Activated CD4-positive, alpha-beta T cell treated with anti-CD3 and anti-CD28 coated beads, Interleukin-2, Interleukin-6, amounts not matched to agents 100 ng/mL and 50 ng/mL, durations not matched to agents 16 hours and 8 hours (primary cell): ENCODE measurements around the gene TPRG1.
"Not testable (repeated sequence)": the region's sequence is repeated elsewhere in the genome, so short reads cannot be mapped to it uniquely, and the experiment has no call there.

Source experiments
- DNase-seq: peaks from one replicate; pipeline ENCODE4 v3.0.0-alpha.2; 2020

The TPRG1 gene

DNA sequence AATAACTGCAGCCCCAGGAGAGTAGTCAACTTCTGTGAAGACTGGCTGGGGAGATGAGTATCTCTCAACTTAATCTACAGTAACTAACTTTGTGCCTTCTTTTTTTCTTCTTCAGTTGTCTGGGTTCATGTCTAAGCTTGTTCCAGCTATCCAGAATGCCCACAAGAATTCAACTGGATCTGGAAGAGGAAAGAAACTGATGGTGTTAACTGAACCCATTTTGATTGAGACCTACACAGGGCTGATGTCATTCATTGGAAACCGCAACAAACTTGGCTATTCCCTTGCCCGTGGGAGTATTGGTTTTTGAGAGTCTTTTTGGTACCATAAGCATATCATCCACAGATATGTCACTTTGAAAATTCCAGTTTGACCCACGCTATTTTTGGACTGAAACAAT lies 148.7 kb downstream of the TPRG1 start:
- no peak for DNase-seq

DNA sequence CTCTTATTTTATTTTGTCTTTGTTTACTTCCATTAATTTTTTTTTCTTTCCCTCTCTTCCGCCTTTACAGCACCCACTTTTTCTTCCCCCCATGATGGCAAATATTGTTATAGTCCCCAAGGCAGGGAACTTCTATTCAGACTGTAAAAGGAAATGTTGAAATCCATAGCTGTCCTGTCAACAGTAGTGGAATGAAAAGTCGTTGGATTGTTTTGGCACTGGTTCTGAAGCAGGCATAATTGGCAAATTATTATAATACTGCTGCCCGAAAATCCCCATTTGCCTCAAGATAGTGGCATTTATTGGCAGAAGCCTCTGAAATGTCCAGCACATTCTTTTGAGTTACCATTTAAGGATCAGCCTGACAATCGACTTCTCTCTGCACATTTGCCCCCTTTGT lies 150.6 kb downstream of the TPRG1 start:
- DNase-seq, result no peak

DNA sequence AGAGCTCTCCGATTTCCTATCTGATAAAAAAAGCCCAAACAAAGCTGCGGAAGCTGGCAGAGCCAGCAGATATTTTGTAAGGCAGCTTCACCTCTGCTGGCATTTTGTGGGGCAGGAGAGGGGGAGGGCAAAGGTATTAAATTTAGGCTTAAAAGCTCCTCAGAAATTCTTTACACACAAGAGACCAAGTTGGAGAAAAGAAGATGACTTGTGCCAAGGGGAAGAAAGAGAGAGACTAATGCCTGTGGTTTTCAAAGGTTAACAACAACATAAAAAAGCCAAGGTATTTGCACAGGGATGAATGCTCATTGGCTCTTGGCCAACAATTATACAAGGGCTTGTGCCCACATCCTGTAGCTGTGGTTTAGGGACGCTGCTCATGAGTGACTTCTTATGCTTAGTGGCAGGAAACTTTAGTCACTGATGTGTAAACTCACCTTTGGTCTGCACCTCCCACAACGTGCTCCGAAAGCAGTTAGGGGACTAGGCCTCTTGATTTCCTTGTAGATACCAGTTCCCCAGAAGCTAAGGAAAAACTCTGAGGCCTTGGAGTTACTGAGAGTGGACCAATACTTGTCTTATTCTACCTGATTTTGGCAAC lies 152.9 kb downstream of the TPRG1 start:
- DNase-seq, result peak; percentile 96

DNA sequence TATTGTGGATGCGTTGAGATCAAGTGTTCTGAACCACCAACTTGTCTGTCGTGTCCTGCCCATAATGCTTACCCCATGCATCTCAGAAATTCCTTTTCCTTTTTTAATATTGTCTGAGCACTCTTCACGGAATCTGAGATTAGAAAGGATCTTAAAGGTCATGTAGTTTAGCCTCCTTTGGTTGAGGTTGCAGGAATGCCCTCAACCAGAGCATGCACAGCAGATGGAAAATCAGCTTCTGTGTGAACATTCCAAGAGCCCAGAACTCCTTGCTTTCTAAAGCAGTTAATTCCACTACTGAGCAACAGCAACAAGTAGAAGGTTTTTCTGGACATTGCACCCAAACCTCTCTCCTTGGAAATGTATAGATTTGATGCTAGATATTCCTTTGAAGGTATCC lies 153.7 kb downstream of the TPRG1 start:
- DNase-seq, result no peak

DNA sequence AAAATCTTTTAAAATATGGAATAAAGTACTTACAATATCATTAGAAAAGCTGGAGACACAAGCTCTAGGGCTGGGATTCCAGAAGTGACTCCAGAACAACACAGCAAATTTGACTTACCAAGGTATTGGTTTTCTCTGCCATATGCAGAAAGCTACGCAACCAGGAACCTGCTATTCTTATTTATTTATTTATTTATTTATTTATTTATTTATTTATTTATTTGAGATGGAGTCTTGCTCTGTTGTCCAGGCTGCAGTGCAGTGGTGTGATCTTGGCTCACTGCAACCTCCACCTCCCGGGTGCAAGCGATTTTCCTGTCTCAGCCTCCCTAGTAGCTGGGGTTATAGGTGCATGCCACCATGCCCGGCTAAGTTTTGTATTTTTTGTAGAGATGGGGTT lies 157.9 kb downstream of the TPRG1 start:
- not testable (repeated sequence) for DNase-seq

DNA sequence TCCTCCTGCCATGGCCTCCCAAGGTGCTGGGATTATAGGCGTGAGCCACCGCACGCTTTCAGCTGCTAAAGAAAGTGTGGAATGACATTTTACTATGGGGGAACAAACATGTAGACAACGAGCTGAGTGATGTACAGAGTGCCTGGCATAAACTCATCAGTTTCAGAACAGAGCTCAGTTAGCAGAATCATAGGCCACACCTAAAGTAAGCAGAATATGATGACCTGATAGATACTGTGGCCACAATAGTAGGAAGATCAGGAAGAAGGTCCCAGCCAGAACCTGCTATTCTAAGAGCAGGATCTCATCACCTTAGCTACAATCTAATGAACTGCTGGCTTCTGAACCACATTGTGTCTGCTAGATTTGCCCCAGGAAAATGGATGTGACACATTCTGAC lies 158.3 kb downstream of the TPRG1 start:
- no peak for DNase-seq

DNA sequence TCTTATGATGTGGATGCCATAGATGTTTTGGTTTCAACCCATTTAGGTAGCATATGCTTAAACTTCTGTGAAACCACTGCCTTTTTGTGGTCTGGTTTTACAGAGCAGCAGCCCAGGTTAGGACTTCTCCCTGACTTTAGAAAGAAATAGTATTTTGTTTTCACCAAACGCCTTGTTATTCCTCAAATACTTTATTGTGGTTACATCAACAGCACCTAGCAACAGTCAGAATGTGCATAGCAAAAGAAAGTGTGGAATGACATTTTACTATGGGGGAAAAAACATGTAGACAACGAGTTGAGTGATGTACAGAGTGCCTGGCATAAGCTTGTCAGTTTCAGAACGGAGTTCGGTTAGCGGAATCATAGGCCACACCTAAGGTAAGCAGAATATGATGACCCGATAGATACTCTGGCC lies 159.2 kb downstream of the TPRG1 start:
- peak; percentile 56 for DNase-seq

DNA sequence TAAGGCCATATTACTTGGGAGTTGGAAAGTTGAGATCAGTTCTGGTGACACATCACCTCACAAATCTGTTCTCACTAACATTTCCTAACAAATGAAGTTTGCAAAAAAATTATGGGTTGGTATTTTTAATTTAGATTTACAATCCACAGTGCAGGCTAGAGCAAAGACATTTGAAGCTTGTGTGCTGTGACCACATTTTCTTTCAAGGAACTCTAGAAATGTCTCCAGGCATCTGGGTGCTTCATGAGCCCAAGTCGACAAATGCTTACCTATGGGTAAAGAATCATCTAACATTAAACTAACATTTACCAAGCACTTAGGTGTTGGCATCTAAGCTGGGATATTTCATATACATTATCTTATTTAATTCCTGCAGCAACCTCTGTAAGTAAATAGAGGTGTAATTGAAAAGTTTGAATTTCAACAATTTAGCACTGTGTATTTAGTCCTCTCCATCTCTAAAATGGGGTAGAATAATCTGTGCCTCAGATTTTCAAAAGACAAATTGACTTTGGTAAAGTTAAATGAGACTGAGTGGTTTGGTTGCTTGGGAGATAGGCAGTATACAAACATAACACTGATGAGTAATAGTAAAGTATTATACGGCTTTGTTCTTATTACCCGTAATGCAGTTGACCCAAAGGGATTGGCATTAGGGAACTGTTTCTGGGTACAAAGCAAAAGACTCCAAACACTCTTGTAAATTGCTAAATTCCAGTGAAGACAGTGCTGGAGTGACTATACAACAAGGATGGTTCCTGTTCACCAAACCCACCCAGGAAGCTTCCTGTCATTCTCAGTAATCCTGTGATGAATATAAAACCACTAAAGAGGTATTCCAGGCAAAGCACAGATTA lies 162.5 kb downstream of the TPRG1 start:
- peak; percentile 34 for DNase-seq

DNA sequence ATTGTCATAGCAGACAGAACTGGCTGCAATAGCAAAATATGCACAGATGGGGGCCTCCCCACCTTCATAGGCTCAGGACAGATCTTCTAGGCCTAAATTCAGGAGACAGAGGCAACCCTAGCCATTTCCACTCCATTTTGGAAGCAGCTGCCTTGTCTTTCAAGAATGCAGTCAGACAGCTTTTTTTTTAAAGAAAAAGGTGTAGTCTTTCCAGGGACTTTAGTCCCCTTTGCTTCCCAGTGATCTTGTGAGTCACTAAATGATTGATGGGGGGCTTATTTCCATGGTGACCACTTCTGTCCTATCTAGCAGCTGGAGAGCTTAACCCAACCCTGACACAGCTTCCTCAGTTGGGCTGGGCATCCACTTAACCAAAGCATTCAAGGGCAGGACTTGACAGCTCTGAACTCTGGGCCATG lies 165.9 kb downstream of the TPRG1 start:
- DNase-seq, result no peak

DNA sequence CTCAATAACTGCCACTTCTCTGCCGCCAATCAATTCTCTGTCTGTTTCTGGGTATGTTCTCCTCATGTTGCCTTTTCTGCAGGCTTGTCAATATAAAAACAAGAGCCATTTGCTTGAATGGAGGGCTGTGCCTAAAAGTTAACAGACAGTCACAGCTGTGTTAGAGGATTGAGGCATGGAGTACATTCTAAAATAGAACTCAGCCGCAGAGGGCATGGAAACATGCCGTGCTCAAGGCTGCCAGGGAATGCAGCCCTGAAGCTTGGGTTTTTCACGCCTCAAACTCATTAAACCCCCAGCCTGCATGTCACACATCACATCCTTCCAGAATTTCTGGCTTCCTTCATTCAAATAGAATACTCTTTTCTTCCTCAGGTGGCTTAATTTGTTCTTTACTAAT lies 166.6 kb downstream of the TPRG1 start:
- no peak for DNase-seq

DNA sequence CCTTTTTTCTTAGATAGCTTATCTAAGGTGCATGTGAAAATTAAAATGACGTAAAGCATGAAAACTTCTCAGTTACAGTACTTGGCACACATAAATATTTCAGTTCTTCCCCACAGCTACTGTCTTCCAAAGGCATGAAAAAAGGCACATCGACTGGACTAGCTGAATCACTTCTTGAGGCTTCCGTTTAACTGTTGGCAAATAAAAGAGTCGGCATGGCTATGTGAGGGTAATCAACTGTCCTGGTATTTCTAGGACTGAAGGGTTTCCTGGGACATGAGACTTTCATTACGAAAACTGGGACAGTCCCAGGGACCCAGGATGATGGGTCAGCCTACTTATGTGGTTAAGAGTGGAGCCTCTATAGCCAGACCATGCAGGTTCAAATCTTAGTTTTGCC lies 168.2 kb downstream of the TPRG1 start:
- DNase-seq, result no peak

DNA sequence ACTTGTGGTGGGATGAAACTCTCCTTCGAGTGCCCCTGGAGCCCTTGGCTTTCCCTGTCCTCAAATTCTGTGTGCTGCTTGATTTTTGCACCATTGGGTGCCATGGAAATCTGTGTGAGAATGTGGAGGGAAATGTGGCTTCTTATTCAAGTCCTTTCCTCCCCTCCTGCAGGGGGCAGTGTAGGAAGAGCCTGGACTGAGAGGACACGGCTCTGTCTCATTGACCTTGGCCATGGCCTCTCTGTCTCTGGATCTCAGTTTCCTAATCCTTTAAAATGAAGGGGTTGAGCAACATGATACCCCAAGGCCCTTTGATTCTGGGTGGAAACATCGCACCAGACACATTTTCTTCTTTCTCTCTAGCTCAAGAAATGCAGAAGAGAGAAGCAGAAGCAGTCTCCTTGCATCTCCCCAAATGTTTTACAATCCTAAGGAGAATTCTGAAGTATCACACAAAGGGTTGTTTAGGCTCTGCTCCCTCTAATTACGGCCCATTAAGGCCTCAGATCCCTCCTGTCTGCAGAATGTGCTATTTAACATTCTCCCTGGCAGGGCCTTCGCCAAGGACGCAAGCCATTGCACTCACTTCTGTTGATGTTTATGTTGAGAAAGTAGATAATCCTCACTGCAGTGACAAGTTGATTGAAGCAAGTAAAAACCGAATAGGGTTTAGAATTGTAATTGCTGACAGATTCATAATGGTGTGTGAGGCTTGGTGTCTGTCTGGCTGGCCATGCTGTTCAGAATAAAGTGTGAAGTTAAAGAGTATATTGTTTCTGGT lies 169.1 kb downstream of the TPRG1 start:
- DNase-seq, result peak; percentile 22

DNA sequence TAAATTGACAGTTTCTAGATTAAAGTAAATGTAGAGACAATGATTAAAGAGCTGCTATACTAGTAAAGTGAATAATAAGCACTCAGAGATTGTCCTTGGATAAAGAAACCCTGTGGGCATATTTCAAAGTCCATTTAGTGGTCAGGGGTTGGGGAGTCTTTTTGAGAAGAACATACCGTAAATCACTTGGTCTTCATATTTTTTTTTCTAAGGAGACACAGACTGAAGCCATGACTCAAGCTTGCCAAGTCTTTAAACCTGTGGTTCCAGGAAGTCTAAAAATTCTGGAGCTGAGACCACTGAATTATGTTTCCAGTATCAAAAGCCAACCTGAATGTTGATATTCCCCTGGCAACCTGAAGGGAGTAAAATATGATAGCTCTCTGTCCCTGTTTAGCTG lies 171.0 kb downstream of the TPRG1 start:
- no peak for DNase-seq

DNA sequence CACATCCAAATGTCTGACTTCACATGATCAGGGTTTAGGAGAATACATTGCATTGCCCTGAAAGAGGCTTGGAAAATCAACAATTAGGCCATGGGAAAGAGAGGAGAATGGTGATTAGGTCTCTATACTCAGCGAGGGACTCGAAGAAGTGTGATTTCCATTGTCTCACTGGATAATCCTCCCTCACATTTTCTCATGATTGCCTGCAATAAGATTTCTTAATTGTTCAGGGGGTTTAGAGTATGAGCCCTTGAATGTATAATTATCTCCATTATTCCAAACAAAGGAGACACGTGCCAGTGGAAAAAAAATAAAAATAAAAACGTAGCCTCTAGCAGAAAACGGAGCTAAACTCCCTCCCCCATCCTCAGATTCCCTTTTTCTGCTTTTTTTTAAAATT lies 173.2 kb downstream of the TPRG1 start:
- no peak for DNase-seq

DNA sequence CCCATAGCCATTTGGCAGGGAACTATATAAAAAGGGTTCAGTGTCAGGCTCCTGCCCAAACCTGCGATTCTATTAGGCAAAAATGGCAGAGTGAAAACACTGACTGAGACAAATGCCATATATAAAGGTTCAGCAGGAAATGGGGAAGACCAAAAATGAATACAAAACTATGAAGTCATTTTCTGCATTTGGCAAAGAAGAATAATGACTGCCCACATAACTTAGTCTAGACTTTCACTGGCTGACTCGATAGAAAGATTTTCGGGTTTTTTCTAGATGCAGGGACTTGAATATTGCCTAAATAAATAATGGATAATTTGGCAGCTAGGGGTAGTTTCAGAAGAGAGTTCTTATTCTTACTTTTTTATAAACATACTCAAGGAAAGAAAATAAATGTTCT lies 178.0 kb downstream of the TPRG1 start:
- DNase-seq, result no peak

DNA sequence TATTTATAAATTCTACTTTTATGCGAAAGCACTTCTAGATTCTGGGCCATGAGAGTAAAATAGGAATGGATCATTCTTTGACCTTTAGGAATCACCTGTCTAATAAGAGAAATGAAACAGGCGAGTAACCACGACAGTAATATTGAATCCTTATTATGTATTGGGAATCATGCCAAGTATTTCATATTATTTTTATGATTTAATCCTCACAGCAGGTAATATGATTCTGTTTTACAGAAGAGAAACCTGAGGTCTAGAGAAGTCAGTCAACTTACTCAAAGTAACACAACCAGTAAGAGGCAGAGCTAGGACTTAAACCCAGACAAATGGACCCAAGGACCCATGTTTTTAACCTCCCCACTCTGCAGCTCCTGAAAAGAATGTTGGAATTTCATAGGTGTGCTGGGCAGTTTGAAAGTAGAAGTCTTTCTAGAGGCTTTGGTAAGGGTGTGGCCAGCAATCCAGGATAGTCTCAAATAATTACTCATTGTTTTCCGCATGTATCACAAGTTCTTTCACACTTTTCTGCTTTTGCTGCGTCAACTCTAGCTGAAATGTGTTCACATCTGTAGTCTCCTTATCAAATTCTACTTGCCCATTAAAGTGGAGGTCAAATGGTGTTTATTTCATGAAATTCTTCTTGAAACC lies 181.7 kb downstream of the TPRG1 start:
- no peak for DNase-seq

DNA sequence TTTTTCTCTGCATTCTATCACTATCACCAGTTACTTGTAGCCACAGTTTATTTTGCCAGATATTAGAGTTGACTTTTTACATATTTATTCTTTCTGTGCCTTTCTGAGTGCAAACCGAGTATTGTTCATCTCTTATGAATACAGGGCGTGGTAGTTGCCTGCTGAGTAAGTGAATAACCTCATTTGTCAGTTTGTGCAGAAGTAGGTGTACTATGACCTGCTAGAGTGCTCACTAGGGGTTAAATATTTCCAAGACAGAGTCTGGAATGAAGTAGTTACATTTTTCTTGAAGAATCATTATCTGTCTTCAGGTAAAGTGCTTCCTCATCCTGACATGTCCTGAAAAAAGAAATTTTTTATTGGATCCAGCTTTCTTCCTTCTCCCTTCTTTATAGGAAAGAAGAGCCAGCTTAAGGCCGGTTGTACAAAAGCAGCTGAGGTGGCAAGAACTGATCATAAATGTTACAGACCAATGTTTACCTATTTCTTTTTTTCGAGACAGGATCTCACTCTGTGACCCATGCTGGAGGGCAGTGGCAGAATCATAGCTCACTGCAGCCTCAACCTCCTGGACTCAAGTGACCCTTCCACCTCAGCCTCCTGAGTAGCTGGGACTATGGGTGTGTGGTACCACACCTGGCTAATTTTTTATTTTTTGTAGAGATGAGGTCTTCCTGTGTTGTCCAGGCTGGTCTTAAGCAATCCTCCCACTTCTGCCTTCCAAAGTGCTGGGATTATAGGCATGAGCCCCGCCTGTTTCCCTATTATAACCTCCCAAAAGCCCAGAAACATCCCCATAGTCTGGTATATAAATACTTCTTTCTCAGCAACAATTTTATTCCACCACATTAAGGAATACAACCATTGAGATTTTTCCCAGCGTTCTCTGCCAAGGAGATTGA lies 182.5 kb downstream of the TPRG1 start:
- DNase-seq, result no peak

DNA sequence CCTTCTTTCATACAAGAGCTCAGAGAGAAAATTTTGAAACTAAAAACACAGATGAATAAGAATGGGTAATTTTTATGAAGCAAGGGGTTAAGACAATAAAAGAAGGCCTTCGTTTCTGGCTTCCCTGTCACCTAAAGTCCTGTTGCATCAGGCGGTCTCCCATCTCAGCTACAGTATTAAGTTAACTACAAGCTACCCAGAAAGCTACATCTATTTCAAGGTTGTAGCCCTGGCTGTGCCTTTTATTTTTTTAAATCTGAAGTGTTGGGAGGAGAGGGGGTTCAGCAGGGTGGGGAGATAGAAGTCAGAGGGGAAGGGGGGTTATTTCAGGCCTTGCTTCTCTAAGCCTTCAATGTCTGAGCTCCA lies 183.3 kb downstream of the TPRG1 start:
- no peak for DNase-seq

DNA sequence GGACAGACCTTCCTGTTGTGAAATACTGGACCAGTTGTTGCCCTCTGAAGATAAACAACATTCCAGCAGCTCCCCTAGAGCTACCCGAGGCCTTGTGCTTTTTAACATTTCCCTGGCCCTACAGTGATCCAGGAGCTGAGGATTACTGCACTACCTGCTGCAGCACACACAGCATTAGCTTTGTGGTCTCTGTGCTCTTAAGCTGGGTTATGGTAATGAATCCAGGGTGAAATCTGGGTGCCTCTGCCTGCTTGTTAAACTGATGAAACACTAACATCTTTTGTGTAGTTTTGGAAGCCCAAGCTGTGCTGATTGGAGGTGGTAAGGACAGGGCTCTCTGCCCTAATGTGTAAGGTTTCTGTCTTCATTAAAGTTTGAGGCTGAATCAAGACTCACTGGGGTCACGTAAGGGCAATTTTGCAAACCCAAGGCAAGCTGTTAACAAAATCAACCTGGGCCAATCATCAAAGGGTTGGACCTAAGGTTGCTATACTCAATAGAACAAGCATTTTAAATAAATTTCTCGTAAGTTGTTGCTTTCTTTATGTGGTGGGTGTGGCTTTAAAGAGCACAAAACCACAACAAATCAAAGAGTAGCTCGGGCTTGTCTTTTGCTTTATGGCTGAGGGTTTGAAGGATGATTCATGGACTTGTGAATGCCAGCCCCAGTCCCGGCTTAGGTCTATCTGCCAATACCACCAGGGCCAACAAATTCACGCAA lies 183.9 kb downstream of the TPRG1 start:
- DNase-seq, result peak; percentile 50

DNA sequence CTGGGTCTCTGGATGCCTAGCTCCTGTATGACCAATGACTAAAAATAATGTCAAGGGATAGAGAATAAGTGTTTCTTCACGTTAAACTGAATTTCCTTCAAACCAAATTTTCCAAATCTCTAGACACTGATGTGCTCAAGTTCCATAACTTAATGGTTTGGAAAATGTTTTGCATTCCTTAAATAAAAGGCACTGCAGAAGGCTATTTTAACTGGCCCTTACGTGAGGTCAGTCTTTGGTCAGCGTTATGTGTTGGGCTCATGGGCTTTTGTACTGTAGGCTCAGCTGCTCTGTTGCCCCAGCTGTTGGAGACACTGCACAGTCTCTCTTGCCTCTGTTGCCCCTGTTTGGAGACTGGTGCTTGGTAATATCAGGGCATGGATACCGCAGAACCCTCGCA lies 188.5 kb downstream of the TPRG1 start:
- no peak for DNase-seq

DNA sequence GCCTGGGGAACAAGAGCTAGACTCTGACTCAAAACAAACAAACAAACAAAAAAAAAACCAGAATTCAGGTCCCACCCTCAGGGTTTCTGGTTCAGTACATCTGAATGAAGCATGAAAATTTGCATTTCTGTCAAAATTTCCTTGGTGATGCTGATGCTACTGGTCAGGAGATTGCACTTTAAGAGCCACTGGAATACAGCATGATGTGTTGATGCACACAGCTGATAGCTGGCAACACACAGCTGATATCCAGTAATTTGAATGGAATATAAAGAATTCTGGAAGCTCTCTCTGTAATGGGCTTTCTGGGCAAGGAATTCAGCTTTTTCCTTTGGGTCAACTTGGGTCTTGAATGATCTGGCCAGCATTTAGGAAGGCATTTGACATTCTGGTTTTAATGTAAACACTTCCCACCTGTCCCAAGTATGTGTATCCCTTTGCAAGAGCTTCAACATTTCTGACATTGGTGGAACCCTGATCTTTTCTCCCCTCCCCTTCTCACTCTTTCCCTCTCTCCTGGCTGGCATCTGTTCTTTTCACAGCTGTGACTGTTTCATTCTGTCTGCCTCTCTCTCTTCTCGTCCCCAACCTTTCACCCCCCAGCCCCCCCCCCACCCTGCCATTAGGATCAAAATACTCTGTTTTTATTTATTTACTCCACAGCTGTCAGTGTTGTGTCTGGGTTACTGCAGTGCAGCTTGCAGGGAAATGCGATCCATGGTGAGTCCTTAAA lies 189.5 kb downstream of the TPRG1 start:
- DNase-seq, result no peak
